GM12878 (cell line): ENCODE data around the gene GALNT18. TPM values are rescaled to one million over a fixed set of nuclear protein-coding genes. Genes with fewer than 3 reads are reported as not detected.

ENCODE experiments used
- ATAC-seq: fragments of 200-7000 bp; cut with Tn5 transposase; 3 replicates; pipeline ENCODE4 v1.9.1; 2020; ENCODE audit warnings: mild to moderate bottlenecking, moderate library complexity
- BruUV-seq: library from RNA; stranded (reverse); fragments of 400-500 nt; replicated peaks from 2 replicates; lab custom pipeline; 2021; lab: Mats Ljungman, UMichigan
- CTCF ChIA-PET: fragments of 300-600 bp; sonication (Branson Sonifier 250); formaldehyde crosslinking; extraction: SDS; loops from one replicate; lab custom pipeline; 2021; ENCODE audit warnings: inconsistent platforms; lab: Yijun Ruan, JAX
- POLR2A ChIA-PET: fragments of 350-600 bp; formaldehyde crosslinking; extraction: SDS; loops from one replicate; lab custom pipeline; 2021; ENCODE audit warnings: inconsistent platforms; lab: Charles Lee
- RAD21 ChIA-PET: fragments of 300-600 bp; sonication (Branson Sonifier 250); formaldehyde crosslinking; loops from one replicate; lab custom pipeline; 2023; ENCODE audit warnings: antibody characterized with exemption; ENCODE audit not compliant: unreplicated experiment; lab: Charles Lee
- SMC1A ChIA-PET: fragments of 300-600 bp; sonication (Branson Sonifier 250); formaldehyde crosslinking; loops from one replicate; lab custom pipeline; 2023; ENCODE audit not compliant: unreplicated experiment, uncharacterized antibody; lab: Charles Lee
- DNase-seq: peaks from one replicate; pipeline ENCODE4 v3.0.0-alpha.2; 2011; ENCODE audit warnings: low read depth, low spot score
- FAIRE-seq: peaks from 3 replicates; lab custom pipeline; 2011; peaks lifted over from hg19 to GRCh38; lab: Jason Lieb, UNC
- H2AFZ ChIP-seq: 2 replicates; pipeline ENCODE4 v1.6.0; 2011; ENCODE audit warnings: low read depth, low read length, control low read depth; ENCODE audit not compliant: control insufficient read depth
- H3K27ac ChIP-seq: 2 replicates; pipeline ENCODE4 v1.5.1; 2011; ENCODE audit warnings: control low read depth; ENCODE audit not compliant: control insufficient read depth, insufficient read depth
- H3K27me3 ChIP-seq, 2 experiments: replicated peaks in 1 of 2; 2 replicates each; pipeline versions ENCODE4 v1.6.0 to v1.6.1; 2011; ENCODE audit warnings: low read length in 1 of 2; ENCODE audit not compliant: control insufficient read depth in 2 of 2, insufficient read depth in 2 of 2
- H3K36me3 ChIP-seq, 2 experiments: 2 replicates each; pipeline ENCODE4 v1.5.1; 2011; ENCODE audit warnings: low read length in 1 of 2; ENCODE audit not compliant: control insufficient read depth in 2 of 2, insufficient read depth in 2 of 2
- H3K4me1 ChIP-seq: 2 replicates; pipeline ENCODE4 v1.6.1; 2011; ENCODE audit warnings: mild to moderate bottlenecking, low read length, moderate library complexity, mixed read lengths; ENCODE audit not compliant: control insufficient read depth, insufficient read depth
- H3K4me2 ChIP-seq: 2 replicates; pipeline ENCODE4 v1.6.0; 2011; ENCODE audit warnings: control low read depth; ENCODE audit not compliant: control insufficient read depth, insufficient read depth
- H3K4me3 ChIP-seq: fragments of 200-600 bp; sonication (generic); 2 replicates; pipeline ENCODE4 v1.5.1; 2016
- H3K79me2 ChIP-seq: 2 replicates; pipeline ENCODE4 v1.6.0; 2011; ENCODE audit warnings: low read length; ENCODE audit not compliant: control insufficient read depth, insufficient read depth
- H3K9ac ChIP-seq: 2 replicates; pipeline ENCODE4 v1.8.0; 2011; ENCODE audit warnings: low read length, control low read depth, mixed read lengths; ENCODE audit not compliant: control insufficient read depth, insufficient read depth
- H3K9me3 ChIP-seq: replicated peaks from 3 replicates; pipeline ENCODE4 v1.5.1; 2011; ENCODE audit warnings: mild to moderate bottlenecking, low read length; ENCODE audit not compliant: control insufficient read depth, insufficient read depth
- H4K20me1 ChIP-seq: 2 replicates; pipeline ENCODE4 v1.6.0; 2011; ENCODE audit not compliant: control insufficient read depth, insufficient read depth
- ATF2 ChIP-seq: IDR thresholded peaks from 2 replicates; pipeline ENCODE4 v1.6.1; 2012; ENCODE audit warnings: low read length, inconsistent platforms
- CBFB ChIP-seq: IDR thresholded peaks from 2 replicates; pipeline ENCODE4 v1.6.1; 2016; ENCODE audit warnings: antibody characterized with exemption, low read depth
- CREB1 ChIP-seq: IDR thresholded peaks from 2 replicates; pipeline ENCODE4 v1.6.1; 2012; ENCODE audit warnings: low read depth, mild to moderate bottlenecking, inconsistent platforms
- EP300 ChIP-seq, 2 experiments: fragments of 150-350 bp in 1 of 2; IDR thresholded peaks; 2 replicates each; pipeline ENCODE4 v1.6.1; 2011 to 2012; ENCODE audit warnings: low read depth in 2 of 2, low read length in 2 of 2, borderline replicate concordance in 1 of 2, improper control_type of control experiment in 1 of 2, inconsistent platforms in 1 of 2; ENCODE audit not compliant: control insufficient read depth in 1 of 2
- FOS ChIP-seq: IDR thresholded peaks from 3 replicates; pipeline ENCODE4 v1.6.1; 2011; ENCODE audit warnings: borderline replicate concordance; ENCODE audit not compliant: insufficient read length; ENCODE audit errors: extremely low read depth
- MEF2A ChIP-seq: IDR thresholded peaks from 2 replicates; pipeline ENCODE4 v1.6.1; 2011; ENCODE audit warnings: low read depth, mild to moderate bottlenecking, low read length, moderate library complexity; ENCODE audit not compliant: insufficient read depth
- NBN ChIP-seq: fragments of 450-650 bp; IDR thresholded peaks from 2 replicates; pipeline ENCODE4 v1.6.1; 2016
- RAD51 ChIP-seq: fragments of 450-650 bp; IDR thresholded peaks from 2 replicates; pipeline ENCODE4 v1.6.1; 2016; ENCODE audit warnings: moderate library complexity, mild to moderate bottlenecking, inconsistent platforms
- SP1 ChIP-seq: IDR thresholded peaks from one replicate; pipeline ENCODE4 v1.6.1; 2011; ENCODE audit warnings: low read depth, low read length
- SREBF2 ChIP-seq: IDR thresholded peaks from 2 replicates; pipeline ENCODE4 v1.6.1; 2012; ENCODE audit warnings: mild to moderate bottlenecking, low read length
- SRF ChIP-seq, 2 experiments: IDR thresholded peaks; 2 replicates each; pipeline ENCODE4 v1.6.1; 2011; ENCODE audit warnings: low read depth in 2 of 2, low read length in 2 of 2, mild to moderate bottlenecking in 1 of 2, moderate library complexity in 1 of 2
- TAF1 ChIP-seq: IDR thresholded peaks from 2 replicates; pipeline ENCODE4 v1.6.1; 2011; ENCODE audit warnings: mild to moderate bottlenecking, low read depth, low read length, borderline replicate concordance
- WGBS: methylation state at CpG from one replicate; pipeline ENCODE4 v1.1.6; 2016; ENCODE audit warnings: low lambda C conversion rate; ENCODE audit not compliant: insufficient replicate concordance, insufficient coverage; ENCODE audit errors: missing lambda C conversion rate; 5-methylcytosine and 5-hydroxymethylcytosine counted together
- in situ Hi-C: fragments of 300-500 bp; cut with MboI; formaldehyde crosslinking; loops from 9 replicates; pipeline ENCODE4 v1.14.3; 2018; ENCODE audit warnings: mixed read lengths
- intact Hi-C: fragments of 100-400 bp; cut with micrococcal nuclease; formaldehyde crosslinking; loops from one replicate; pipeline ENCODE4 v1.14.2; 2022; ENCODE audit not compliant: unreplicated experiment
- polyA plus RNA-seq, 11 experiments: library from polyadenylated mRNA; depleted of rRNA in 4 of 11; unstranded in 6 of 11; stranded (reverse) in 5 of 11; fragments of >200 nt; fragmentation: Nextera tagmentation in 4 of 11; fragmentation: Illumina TruSeq in 1 of 11; extraction: Ambion mirVana in 4 of 11; extraction: Trizol in 1 of 11; gene quantifications; 1 replicate in 1 of 11; 2 replicates in 10 of 11; pipeline versions ENCODE4 v1.2.1 to v1.2.3, GENCODE V29; 2011 to 2016; ENCODE audit warnings: inconsistent platforms in 2 of 11, missing spikeins in 2 of 11, low read depth in 1 of 11
- total RNA-seq, 4 experiments: library from RNA; depleted of rRNA in 3 of 4; stranded (reverse); fragments of >200 nt in 3 of 4; fragmentation: Illumina TruSeq in 1 of 4; extraction: Trizol in 1 of 4; gene quantifications; 2 replicates each; pipeline versions ENCODE4 v1.2.1 to v1.2.3, GENCODE V29; 2013 to 2021

Gene GALNT18
- total and polyA plus RNA-seq, 10 of the 15 experiments (the other 5 are each of a cell fraction or from before 2014, with no cell fraction given): 1.2 to 14.2 (median 6.3) TPM

GRCh38 chr11:11533057-11533456, 88.7 kb downstream of the GALNT18 start:
- ChIA-PET SMC1A (interaction anchor here (1.1 kb wide), 2 partner anchors 9 to 49 kb away, joined by 3 read pairs; no protein-coding TSS in a partner anchor), POLR2A (no interaction called here)
- Histone ChIP-seq H3K4me1 (no peaks in the 10 kb centered on the region), H3K4me2 (no peak overlapping the region), H3K9me3 (no peaks in the 10 kb centered on the region), H3K27ac (no peak overlapping the region), H3K4me3 (no peak overlapping the region), H3K79me2 (peaks cover 5% of the 10 kb centered on the region), H3K9ac (no peak overlapping the region), H4K20me1 (no peaks in the 10 kb centered on the region), H3K27me3 (no peaks in the 10 kb centered on the region)
- intact Hi-C loops (no loop called here), in situ Hi-C loops (no loop called here)
- BruUV-seq: no TSS peak
- DNase-seq (no peak), ATAC-seq (no peak), FAIRE-seq (no peak)
- TF ChIP-seq EP300 (IDR thresholded peaks at IDR 0.05; ENCODE audit: borderline replicate concordance in 1 of 2, control insufficient read depth in 1 of 2, low read depth in 2 of 2, low read length in 2 of 2) (no peak), NBN (no peak), MEF2A (no peak), CBFB (no peak), RAD51 (no peak), ATF2 (no peak), SP1 (no peak), SREBF2 (no peak), FOS (no peak), CREB1 (no peak), TAF1 (no peak), SRF (IDR thresholded peaks at IDR 0.05; ENCODE audit: low read depth in 2 of 2, low read length in 2 of 2) (no peak)
- TF ChIP-seq, all 136 proteins: peak for 0
- H2AFZ ChIP-seq: no peak overlapping the region
- peaks cover 0 to 1% of the 10 kb centered on the region in 2 experiments; a peak in 1 of 4 replicates for H3K36me3 ChIP-seq
- 46% methylated on average over 2 of the region's 2 CpGs for WGBS
- ChIA-PET CTCF (interaction anchor here (0.6 to 0.8 kb wide), 2 partner anchors 40 to 505 kb away, joined by 3 read pairs; no protein-coding TSS in a partner anchor), RAD21 (no interaction called here)
